8988T (cell line): ENCODE measurements around the gene KMT5B.
"Not testable (repeated sequence)": the region's sequence is repeated elsewhere in the genome, so short reads cannot be mapped to it uniquely, and the experiment has no call there.

ENCODE experiments used
- DNase-seq: peaks from one replicate; pipeline ENCODE4 v3.0.0; 2011

Gene KMT5B

DNA sequence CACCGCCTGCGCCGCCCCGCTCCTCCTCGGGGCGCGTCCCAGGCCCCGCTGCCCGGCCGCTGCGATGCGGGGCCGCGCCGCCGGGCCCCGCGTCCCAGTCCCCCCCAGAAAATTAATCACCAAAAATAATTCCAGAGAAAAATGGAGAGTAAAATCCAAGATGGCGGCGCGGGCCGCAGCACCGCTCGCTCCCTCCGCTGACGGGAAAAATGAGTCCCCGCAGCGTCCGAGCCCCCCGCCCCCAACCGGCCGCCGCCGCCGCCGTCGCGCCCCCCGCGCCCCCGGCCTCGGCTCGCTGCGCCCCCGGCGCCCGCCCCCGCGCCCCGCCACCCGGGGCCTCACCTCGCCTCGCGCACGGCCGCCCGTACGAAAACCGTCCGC is at the start of gene KMT5B:
TSS of gene KMT5B (minus strand) at position 162 of the 381 bp plus-strand sequence. CDS start 23,220 bp downstream, outside the sequence.
- DNase-seq = no peak

DNA sequence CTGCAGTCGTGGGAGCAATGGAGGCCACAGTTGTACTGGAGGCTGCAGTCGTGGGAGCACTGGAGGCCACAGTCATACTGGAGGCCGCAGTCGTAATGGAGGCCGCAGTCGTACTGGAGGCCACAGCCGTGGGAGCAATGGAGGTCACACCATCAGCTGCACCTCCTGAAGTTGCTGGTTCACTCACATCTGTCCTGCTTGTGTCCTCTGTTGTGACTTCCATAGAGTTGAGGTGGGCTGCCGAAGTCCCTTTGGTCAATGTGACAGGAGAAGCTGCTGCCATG is 49.4 kb upstream of the KMT5B start:
- DNase-seq = no peak

DNA sequence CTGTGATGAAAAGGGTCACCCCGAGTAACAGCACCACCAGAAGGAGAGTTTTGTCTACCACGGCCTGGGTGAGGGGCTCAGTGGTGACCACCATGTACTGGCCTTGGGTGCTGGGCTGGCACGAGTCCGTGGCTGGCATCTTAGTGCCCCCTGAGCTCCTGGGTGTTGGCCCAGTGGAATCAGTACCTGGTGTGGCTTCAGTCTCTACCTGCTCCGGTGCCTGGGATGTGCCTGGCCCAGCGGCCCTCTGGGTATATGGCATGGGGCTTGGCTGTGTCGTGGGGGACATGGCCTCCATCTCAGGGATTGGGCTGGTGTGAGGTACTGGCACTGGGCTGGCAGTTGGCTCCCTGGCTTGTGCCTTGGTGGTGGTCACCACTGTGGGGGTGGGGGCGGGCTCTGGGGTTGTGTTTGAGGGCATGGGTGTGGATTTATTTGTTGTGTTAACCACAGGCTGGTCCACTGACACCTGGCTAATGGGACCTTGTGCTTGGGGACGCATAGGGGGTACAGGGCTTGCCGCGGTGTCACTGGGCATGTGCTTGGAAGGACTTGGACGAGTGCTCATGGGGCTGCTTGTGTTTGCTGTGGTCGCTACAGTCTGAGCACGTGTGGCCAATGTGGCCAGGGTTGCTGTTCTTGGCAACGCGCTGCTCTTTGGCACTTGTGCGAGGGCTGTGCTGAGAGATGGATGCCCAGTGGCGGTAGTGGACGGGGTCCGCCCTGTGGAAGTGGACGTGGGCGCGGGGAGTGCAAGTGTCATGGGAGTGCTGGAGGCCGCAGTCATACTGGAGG is 48.9 kb upstream of the KMT5B start:
- no peak for DNase-seq

DNA sequence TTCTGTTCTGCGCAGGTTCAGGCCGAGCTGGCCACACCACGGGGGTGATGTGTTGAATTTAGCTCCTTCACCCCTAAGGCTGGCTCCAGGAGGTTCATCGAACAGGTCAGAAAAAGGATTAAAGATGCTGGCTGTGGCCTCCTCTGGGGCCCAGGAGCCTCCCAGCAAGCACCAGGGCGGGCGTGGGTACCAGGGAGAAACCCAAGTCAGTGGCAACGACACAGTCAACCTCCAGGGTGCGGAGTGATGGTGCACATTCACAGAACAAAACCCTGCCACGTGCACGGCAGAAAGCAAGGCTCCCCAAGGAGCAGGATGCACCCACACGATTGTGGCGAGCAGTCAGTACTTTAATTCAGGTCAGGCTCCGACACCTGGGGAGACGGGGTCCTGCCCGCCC is 47.9 kb upstream of the KMT5B start:
- no peak for DNase-seq

DNA sequence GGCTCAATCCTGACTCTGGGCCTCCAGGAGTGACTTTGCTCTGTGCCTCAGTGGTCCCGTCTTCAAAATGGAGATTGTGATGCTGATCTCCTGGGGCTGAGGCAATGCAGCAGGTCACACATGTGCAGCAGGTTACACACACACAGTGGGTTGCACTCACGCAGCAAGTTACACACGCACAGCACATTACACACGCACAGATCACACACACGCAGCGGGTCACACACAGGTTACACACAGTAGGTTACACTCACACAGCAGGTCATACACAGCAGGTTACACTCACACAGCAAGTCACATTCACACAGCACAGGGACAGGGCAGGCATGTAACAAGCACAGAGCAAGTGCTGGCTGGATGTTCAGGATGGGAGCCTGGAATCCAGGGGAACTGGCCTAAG is 47.4 kb upstream of the KMT5B start:
- DNase-seq = no peak

DNA sequence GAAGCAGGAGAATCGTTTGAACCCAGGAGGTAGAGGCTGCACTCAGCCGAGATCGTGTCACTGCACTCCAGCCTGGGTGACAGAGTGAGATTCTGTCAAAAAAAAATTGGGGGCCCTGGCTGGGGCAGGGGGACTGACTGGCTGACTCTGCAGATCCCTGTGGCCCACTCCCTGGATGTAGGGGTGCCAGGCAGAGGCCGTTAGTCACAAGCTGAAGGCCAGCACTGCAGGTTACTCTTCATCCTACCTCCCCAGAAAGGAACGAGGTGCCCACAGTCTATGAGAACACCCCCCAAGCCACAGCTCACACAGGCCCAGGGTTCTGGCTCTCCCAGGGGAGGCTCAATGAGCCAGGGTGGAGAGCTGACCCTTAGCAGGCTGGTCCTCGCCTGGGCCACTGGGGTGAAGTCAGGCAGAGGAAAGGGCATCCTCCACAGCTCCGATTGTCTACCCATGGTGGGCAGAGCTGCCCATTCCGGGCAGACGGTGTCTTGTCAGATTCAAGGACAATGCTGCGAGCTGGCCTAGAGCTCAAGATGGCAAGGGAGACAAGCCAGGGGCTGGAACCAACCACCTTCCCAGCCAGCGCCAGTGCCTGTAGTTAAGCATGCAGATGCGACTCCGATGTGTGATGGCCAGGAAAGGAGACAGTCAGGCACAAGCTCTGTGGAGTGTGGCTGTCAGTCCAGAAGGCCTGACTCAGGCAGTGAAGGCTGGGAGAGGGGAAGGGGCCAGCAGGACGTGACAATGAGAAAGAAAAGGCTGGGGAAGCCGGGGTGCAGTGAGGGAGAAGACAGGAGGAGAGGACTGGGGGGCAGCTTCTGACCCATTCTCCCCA is 46.2 kb upstream of the KMT5B start:
- no peak for DNase-seq

DNA sequence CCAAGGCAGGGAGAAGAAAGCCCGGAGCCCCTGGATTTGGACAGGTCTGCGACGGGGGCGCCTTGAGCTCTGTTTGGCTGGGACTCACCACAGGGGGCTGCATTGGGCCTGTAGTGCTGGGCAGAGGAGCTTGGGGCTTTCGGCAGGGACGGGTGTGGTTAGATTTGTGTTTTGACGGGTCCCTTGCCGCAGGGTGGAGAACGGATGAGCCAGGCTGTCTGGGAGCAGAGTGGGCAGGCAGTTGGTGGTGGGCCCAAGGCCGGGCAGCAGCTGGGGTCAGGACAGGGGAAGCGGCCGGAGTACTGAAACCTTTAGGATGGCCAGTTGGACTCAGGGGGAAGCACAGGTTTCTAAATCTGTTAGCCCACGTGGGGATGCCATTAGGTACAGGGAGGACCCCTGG is 45.3 kb upstream of the KMT5B start:
- no peak for DNase-seq

DNA sequence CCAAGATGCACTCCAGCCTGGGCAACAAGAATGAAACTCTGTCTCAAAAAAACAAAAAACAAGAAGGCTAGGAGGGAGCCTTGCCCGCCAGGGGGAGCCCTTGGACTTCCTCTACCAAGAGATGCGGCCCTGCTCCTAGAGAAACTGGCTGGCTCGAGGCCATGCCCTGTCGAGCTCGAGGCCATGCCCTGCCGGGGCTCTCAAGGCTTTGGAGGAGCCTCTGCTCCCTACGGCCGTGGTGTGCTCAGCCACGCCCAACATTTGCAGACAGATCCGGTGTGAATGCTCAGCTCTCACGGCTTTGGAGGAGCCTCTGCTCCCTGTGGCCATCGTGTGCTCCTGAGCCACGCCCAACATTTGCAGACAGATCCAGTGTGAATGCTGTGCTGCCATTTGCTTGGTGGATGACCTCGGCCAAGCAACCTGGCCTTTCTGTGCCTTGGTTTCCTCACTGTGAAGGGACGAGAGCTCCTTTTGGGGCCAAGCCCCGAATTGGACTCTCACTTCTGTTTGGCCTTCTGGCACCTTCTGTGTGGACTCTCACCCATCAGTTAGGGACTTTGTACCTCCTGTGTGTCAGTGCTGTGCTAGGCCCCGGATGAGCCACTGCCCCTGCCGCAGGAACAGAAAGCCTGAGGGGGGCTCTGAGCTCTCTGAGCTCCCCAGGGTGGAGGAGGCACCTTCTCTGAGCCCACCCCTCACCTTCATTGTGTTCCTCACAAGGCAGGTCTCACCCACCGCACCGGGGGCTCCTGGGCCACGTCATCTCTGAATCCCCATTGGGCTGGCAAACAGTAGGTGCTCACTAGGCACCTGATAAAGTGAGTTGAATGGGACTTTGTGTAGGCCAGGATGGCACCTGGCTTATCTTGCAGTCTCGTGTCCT is 44.6 kb upstream of the KMT5B start:
- peak; percentile 88 for DNase-seq

DNA sequence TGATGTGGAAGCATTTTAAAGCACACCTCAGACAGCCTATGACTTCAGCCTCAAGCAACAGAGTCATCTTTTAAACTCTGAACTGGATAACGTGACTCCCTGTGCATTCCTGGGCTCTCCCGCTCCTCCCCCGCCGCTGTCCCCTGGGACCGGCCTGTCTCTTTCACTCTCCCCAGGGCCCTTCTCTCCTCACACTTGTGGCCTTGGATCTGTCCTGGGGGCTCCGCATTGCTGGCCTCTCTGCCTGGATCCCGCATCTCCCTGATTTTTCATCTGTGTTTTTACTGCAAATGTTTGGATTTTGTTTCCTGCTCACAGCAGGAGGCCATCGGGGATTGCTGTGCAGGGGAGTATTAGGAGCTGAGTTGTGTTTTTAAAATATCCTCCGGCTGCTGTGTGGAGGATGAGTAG is 43.2 kb upstream of the KMT5B start:
- no peak for DNase-seq

DNA sequence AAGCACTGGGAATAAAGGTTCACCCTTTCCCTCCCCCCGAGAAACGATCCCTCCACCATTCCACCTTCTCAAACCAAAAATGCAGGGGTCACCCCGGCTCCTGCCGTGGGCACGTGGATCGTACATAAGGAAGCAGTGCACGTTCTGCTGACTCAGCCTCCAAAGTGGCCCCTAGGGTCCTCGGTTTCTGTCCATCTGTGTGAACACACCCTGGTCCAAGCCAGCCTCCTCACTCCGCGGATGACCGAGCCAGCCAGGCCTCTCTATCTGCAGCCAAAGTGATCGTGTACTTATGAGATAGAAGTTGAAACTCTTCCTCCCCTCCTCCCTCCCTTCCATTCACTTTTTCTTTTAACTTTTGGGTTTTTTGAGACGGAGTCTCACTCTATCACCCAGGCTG is 42.4 kb upstream of the KMT5B start:
- no peak for DNase-seq

DNA sequence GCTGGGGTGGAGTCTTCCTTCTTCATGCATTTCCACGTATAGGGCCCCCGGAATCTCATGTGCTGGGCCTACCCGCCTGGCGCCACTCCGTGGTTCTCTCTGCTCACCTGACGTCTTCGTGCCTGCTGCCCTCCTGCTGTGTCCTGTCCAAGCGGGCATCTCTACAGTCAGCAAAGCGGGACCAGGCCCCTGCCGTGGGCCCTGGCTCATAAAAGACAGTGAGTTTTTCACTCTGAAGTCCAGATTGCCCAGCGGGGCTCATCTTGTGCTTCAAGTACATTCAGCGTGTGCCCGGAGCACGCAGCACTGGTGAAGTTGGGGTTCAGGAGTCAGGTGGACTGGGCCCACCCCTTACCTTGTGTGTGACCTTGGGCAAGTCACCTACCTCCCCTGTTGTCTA is 41.3 kb upstream of the KMT5B start:
- no peak for DNase-seq

DNA sequence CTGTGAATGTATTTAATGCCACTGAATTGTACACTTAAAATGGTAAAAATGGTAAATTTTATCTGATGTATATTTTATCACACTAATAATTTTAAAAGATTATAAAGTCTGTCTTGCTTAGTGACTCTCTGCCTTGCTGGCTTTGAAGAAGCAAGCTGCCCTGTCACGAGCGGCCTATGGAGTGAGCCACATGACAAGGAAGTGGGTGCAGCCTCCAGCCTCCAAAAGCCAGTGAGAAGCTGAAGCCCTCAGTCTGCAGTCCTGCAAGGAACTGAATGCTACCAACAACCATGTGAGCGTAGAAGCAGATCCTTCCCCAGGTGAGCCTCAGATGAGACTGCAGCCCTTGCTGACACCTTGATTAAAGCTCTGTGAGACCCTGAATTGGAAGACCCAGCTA is 38.7 kb upstream of the KMT5B start:
- DNase-seq = no peak

DNA sequence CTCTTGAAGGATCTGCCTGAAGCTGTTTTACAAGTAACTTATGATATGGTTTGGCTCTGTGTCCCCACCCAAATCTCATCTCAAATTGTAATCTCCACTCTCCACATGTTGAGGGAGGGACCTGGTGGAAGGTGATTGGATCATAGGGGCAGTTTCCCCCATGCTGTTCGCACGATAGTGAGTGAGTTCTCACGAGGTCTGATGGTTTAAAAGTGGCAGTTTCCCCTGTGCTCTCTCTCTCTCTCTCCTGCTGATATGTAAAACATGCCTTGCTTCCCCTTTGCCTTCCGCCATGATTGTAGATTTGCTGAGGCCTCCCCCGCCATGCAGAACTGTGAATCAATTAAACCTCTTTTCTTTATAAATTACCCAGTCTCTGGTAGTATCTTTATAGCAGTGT is 31.8 kb upstream of the KMT5B start:
- not testable (repeated sequence) for DNase-seq

DNA sequence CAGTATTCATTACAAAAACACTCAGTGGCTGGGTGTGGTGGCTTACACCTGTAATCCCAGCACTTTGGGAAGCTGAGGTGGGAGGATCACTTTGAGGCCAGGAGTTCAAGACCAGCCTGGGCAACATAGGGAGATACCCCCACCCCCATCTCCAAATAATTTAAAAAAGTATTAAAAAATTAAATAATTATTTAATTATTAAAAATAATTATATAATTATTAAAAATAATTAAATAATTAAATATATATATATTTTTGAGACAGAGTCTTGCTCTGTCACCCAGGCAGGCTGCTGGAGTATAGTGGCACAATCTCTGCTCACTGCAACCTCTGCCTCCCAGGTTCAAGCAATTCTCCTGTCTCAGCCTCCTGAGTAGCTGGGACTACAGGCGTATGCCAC is 30.8 kb upstream of the KMT5B start:
- DNase-seq = not testable (repeated sequence)

DNA sequence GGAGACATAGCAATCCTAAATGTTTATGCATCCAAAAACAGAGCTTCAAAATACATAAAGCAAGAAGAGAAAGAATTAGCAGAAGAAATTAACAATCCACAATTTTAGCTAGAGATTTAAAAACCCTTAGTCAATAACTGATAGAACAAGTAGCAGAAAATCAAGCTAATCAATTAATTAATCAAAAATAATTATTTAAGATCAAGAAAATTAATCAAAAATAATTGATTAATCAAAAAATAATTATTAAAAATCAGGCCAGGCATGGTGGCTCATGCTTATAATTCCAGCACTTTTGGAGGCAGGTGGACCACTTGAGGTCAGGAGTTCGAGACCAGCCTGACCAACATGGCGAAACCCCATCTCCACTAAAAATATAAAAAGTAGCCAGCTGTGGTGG is 29.5 kb upstream of the KMT5B start:
- no peak for DNase-seq

DNA sequence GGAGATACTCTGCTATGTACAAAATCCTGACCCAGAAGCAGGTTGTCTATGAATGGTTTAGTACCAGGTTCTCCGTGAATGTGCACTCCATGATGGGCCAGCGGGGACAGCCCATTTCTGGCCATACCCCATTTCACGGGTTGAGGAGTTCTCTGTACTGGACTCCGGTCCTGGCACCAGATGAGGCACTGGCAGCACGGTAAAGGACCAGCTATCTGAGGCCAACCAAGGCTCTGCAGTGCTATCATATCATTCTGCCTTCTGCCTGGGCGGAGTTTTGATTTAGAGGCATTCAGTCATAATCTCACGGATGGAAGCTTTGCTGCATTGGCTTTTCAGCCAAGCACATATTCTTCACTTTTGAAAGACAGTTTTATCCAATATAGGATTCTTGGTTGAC is 18.5 kb upstream of the KMT5B start:
- no peak for DNase-seq

DNA sequence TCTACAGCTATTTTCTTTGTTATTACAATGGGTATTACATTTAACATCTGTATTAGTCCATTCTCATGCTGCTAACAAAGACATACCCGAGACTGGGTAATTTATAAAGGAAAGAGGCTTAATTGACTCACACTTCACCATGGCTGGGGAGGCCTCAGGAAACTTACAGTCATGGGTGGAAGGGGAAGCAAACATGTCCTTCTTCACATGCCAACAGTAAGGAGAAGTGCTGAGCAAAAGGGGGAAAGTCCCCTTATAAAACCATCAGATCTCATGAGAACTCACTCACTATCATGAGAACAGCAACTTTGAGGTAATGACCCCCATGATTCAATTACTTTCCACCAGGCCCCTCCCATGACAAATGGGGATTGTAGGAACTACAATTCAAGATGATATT is 16.5 kb upstream of the KMT5B start:
- DNase-seq = no peak

DNA sequence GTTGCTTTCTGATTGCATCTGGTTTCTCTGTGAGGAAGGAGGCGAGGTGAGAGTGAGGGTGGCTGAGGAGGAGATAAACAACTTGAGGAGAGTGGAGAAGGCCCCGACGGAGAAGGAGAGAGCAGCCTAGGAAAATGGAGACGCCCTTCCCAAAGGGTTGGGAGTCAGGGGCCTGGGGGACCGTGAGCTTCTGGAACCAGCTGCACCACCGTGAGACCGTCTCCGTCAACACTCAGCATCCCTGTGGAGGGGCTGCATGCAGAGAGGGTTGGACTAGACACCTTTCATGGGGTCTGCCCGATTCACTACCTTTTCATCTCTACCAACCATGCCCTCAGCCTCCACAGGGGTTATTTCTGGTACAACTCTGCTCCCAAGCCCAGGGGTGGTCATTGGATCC is 13.3 kb upstream of the KMT5B start:
- no peak for DNase-seq

DNA sequence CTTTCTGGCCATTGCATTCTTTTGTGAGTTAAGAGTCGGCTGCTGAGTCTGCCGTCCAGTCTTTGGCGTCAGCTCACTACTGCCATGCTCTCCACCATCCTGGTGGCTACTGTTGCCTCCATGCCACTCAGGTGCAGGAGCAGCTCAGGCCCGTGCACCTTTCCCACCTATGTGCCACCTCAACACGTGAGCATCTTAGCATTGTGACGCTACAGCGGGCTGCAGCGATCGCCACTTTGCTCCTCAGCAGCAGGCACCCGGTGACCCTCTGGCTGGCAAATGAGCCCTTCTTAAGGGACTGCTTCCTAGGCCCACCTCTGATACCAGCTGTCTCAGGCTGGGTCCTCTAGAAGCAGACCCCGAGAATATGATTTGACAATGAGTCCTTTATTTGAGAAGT is 11.5 kb upstream of the KMT5B start:
- no peak for DNase-seq

DNA sequence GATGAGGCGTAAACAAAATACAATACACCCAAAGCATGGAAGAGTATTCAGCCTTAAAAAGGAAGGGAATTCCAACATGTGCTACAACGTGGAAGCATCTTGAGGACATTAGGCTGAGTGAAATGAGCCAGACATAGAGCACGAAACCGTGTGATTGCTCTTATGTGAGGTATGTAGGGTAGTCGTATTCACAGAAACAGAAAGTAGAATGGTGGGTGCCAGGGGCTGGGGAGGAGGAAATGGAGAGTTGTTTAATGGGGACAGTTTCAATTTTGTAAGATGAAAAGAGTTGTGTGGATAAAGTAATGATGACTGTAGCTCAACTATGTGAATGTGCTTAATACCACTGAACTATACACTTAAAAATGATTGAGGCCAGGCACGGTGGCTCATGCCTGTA is 10.2 kb upstream of the KMT5B start:
- DNase-seq = no peak

DNA sequence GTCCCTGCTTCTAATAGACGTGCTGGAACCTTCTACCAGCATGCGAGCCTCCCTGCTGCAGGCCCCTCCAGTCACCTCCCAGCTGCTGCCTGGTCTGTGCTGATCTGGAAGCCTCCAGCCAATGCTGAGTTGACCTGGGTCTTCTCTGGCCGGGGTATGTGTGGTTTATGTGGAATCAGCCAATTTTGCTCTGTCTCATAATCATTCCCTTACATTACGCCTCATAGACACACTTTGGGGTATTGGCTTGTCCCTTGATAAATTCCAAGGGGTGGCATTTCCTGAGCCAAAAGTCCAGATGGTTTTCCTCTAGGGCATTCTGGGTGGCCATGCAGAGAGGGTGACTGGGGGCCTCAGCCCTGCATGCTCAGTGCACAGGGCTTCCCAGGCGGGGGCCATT is 8.3 kb upstream of the KMT5B start:
- DNase-seq = no peak

DNA sequence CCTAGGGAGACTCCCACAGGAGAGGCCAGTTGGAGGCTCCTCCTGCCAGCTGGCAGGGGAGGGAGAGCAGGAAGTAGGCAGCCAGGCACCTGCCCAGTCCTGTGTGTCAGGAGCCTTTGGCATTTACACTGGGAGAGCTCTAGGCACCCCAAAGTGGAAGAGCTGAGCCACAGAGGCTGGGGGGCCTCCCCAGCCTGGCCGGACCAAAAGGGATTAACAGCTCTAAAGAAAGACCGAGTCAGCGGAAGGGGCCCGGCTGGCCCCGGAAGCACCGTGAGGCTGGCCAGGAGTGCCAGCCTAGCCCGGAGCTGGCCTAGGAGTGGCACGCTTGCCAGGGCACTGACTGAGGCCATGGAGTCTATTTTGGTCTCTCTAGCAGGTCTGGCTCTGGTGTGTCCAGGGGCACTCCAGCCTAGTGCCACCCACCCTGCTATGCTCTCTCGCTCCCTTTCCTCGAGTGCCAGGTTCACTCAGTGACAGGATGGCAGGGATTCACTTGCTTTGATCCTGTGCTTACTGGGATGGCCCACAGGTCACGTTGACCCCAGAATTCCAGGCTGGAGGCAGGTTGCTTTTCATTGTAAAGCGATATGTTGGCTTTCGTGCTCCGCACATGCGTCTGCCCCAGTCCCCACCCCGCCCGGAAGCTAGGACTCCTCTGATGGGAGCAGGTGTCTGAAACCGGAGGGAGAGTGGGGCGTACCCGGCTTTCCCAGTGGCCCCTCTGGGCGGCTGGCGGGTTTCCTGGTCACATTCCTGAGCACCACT is 3.3 kb upstream of the KMT5B start:
- DNase-seq = no peak
